ENCODE results near the gene NRROS.
A peak's percentile ranks its signal among the peaks of the same experiment; 100 is the strongest.

- TF ChIP-seq POLR2A (IDR thresholded peaks at IDR 0.05) = peak in 3 of 4 donors; percentile 48 to 69 (median 60)
- TF ChIP-seq, protein P1, sequence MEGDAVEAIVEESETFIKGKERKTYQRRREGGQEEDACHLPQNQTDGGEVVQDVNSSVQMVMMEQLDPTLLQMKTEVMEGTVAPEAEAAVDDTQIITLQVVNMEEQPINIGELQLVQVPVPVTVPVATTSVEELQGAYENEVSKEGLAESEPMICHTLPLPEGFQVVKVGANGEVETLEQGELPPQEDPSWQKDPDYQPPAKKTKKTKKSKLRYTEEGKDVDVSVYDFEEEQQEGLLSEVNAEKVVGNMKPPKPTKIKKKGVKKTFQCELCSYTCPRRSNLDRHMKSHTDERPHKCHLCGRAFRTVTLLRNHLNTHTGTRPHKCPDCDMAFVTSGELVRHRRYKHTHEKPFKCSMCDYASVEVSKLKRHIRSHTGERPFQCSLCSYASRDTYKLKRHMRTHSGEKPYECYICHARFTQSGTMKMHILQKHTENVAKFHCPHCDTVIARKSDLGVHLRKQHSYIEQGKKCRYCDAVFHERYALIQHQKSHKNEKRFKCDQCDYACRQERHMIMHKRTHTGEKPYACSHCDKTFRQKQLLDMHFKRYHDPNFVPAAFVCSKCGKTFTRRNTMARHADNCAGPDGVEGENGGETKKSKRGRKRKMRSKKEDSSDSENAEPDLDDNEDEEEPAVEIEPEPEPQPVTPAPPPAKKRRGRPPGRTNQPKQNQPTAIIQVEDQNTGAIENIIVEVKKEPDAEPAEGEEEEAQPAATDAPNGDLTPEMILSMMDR (IDR thresholded peaks at IDR 0.05) = peak in 3 of 6 experiments; percentile 7 to 15 (median 12)
Observed at GRCh38 chr3:196632046-196632751, 7.3 kb upstream of the NRROS start.

Data from esophagus squamous epithelium (tissue), 4 donors.